Body of pancreas (tissue), 4 donors: ENCODE measurements around the gene SLC2A4.

ENCODE experiments used
- CTCF ChIP-seq, 7 experiments: fragments of 450-650 bp in 4 of 7; fragments of 200-600 bp in 3 of 7; sonication (generic) in 3 of 7; IDR thresholded peaks; one replicate each; pipeline ENCODE4 v1.5.1; 2016 to 2019; ENCODE audit warnings: antibody characterized with exemption in 7 of 7
- POLR2A ChIP-seq, 3 donors: fragments of 450-650 bp; IDR thresholded peaks; one replicate each; pipeline ENCODE4 v1.6.1; 2016; ENCODE audit warnings: antibody characterized with exemption in 3 of 3, mild to moderate bottlenecking in 2 of 3

- TF ChIP-seq CTCF (IDR thresholded peaks at IDR 0.05) (no peak), POLR2A (IDR thresholded peaks at IDR 0.05) (no peak)
Measured at GRCh38 chr17:7334938-7335538, 53.5 kb downstream of the SLC2A4 start.
